HepG2 (cell line): ENCODE results near the gene C20orf204. TPM values are rescaled to one million over a fixed set of nuclear protein-coding genes. Genes with fewer than 3 reads are reported as not detected.

Experiments used
- CCDC6 ChIP-seq: sonication (generic); formaldehyde crosslinking; IDR thresholded peaks from 2 replicates; pipeline ENCODE4 v1.8.1; 2022; ENCODE audit warnings: mild to moderate bottlenecking, missing genetic modification reagents, moderate library complexity
- EED ChIP-seq: sonication (generic); formaldehyde crosslinking; IDR thresholded peaks from 2 replicates; pipeline ENCODE4 v1.5.0; 2020; ENCODE audit warnings: mild to moderate bottlenecking, missing genetic modification reagents
- MED1 ChIP-seq: sonication (generic); formaldehyde crosslinking; IDR thresholded peaks from 2 replicates; pipeline ENCODE4 v1.4.0; 2020; ENCODE audit warnings: missing genetic modification reagents
- MTF1 ChIP-seq: sonication (generic); formaldehyde crosslinking; IDR thresholded peaks from 2 replicates; pipeline ENCODE4 v1.5.0; 2020; ENCODE audit warnings: missing genetic modification reagents
- SRSF1 ChIP-seq: fragments of 200-400 bp; formaldehyde crosslinking; optimal IDR thresholded peaks from 2 replicates; pipeline ENCODE3; 2017; ENCODE audit warnings: mild to moderate bottlenecking, low read depth, low read length, moderate library complexity
- SRY ChIP-seq: sonication (generic); formaldehyde crosslinking; IDR thresholded peaks from 2 replicates; pipeline ENCODE4 v1.8.0; 2022; ENCODE audit warnings: mild to moderate bottlenecking, missing genetic modification reagents
- ZBTB20 ChIP-seq: sonication (generic); formaldehyde crosslinking; IDR thresholded peaks from 2 replicates; pipeline ENCODE4 v1.8.1; 2023; ENCODE audit warnings: missing genetic modification reagents, low read depth, mild to moderate bottlenecking, borderline replicate concordance
- ZBTB7B ChIP-seq: sonication (generic); formaldehyde crosslinking; IDR thresholded peaks from 2 replicates; pipeline ENCODE4 v1.4.0; 2020; ENCODE audit warnings: missing genetic modification reagents
- ZFP41 ChIP-seq: sonication (generic); formaldehyde crosslinking; IDR thresholded peaks from 2 replicates; pipeline ENCODE4 v1.4.0; 2020; ENCODE audit warnings: mild to moderate bottlenecking, missing genetic modification reagents, borderline replicate concordance
- ZNF253 ChIP-seq: sonication (generic); formaldehyde crosslinking; IDR thresholded peaks from 2 replicates; pipeline ENCODE4 v1.8.0; 2022; ENCODE audit warnings: mild to moderate bottlenecking, missing genetic modification reagents, borderline replicate concordance
- ZNF879 ChIP-seq: sonication (generic); formaldehyde crosslinking; IDR thresholded peaks from 2 replicates; pipeline ENCODE4 v1.8.1; 2023; ENCODE audit warnings: missing genetic modification reagents
- polyA plus RNA-seq, 8 experiments: library from polyadenylated mRNA; depleted of rRNA in 3 of 8; stranded (reverse) in 7 of 8; unstranded in 1 of 8; fragments of >200 nt; fragmentation: Illumina TruSeq in 4 of 8; extraction: Trizol in 4 of 8; gene quantifications; 2 replicates each; pipeline versions ENCODE4 v1.2.1 to v1.2.3, GENCODE V29; 2011 to 2016; ENCODE audit warnings: low read depth in 4 of 8, missing spikeins in 1 of 8, mixed read lengths in 1 of 8; ENCODE audit not compliant: insufficient read depth in 1 of 8
- total RNA-seq, 5 experiments: library from RNA; depleted of rRNA; stranded (reverse); fragments of >200 nt; fragmentation: Illumina TruSeq; extraction: Trizol; gene quantifications; 2 replicates each; pipeline ENCODE4 v1.2.3, GENCODE V29; 2016; ENCODE audit warnings: low read depth in 1 of 5
- TF ChIP-seq, protein P1 (sequence below): IDR thresholded peaks from 2 replicates; pipeline ENCODE4 v1.6.1; 2016; ENCODE audit warnings: low read depth, borderline replicate concordance
- TF ChIP-seq, protein P2 (sequence below): sonication (generic); formaldehyde crosslinking; IDR thresholded peaks from 2 replicates; pipeline ENCODE4 v1.5.0; 2020; ENCODE audit warnings: mild to moderate bottlenecking, missing genetic modification reagents, borderline replicate concordance
- TF ChIP-seq, protein P3 (sequence below): sonication (generic); formaldehyde crosslinking; IDR thresholded peaks from 2 replicates; pipeline ENCODE4 v1.5.0; 2020; ENCODE audit warnings: mild to moderate bottlenecking, missing genetic modification reagents, borderline replicate concordance

C20orf204 gene
- total and polyA plus RNA-seq, 2 of the 13 experiments (the other 11 are each of a cell fraction or from before 2014, with no cell fraction given): 22.1 to 80.0 TPM

DNA sequence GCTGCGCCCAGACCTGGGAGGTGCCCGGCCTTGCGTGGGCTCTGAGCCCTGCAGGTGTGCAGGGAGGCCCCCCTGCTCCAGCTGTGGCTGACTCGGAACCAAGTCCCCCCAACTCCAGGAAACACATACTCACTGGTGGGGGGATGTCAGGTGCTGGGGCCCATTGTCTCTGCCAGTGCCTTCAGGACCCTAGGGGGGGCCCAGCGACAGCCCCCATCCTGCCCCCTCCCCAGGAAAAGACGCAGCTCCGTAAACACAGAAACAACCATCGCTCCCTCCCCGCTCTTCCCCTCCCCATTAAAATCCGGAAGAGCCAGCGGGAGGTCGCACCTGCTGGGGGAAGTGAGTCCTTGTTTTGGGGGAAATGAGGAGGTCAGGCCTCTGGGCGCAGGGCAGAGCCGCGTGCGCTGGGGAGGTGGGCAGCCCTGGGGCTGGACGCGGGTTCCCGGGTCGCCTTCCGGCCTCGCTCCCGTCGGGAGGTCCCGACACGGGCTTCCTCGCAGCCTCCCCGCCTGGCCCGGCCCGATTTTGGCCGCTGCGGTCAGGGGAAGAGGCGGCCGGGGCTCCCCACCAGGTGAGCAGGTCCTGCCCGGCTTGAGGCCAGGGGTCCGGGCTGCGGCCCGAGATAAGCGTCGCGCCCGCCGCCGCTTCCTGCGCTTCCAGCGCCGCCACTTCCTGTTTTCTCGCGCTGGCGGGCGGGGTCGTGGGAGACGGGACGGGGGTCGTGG lies 6.2 kb downstream of the C20orf204 start (continued):
- TF ChIP-seq ZBTB20 (CRISPR knock-in tag) (0 out of 2 replicates have a peak, but pooled peaks have one; percentile 13), MTF1 (0 out of 2 replicates have a peak, but pooled peaks have one; percentile 27), SRY (peak; percentile 77; the same call in 1 of the 2 replicates), ZNF879 (CRISPR knock-in tag) (peak; percentile 75; the same call in 1 of the 2 replicates), SRSF1 (peak; percentile 99), ZFP41 (peak; percentile 85; the same call in 1 of the 2 replicates), CCDC6 (CRISPR knock-in tag) (peak; percentile 46; the same call in 1 of the 2 replicates), ZBTB7B (CRISPR knock-in tag) (peak; percentile 79), ZNF253 (0 out of 2 replicates have a peak, but pooled peaks have one; percentile 73), EED (peak; percentile 66; the same call in 1 of the 2 replicates), MED1 (peak; percentile 32; the same call in 1 of the 2 replicates)
- TF ChIP-seq, protein P1, sequence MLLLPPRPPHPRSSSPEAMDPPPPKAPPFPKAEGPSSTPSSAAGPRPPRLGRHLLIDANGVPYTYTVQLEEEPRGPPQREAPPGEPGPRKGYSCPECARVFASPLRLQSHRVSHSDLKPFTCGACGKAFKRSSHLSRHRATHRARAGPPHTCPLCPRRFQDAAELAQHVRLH (CRISPR knock-in tag): peak; percentile 17; the same call in 1 of the 2 replicates
- TF ChIP-seq, protein P2, sequence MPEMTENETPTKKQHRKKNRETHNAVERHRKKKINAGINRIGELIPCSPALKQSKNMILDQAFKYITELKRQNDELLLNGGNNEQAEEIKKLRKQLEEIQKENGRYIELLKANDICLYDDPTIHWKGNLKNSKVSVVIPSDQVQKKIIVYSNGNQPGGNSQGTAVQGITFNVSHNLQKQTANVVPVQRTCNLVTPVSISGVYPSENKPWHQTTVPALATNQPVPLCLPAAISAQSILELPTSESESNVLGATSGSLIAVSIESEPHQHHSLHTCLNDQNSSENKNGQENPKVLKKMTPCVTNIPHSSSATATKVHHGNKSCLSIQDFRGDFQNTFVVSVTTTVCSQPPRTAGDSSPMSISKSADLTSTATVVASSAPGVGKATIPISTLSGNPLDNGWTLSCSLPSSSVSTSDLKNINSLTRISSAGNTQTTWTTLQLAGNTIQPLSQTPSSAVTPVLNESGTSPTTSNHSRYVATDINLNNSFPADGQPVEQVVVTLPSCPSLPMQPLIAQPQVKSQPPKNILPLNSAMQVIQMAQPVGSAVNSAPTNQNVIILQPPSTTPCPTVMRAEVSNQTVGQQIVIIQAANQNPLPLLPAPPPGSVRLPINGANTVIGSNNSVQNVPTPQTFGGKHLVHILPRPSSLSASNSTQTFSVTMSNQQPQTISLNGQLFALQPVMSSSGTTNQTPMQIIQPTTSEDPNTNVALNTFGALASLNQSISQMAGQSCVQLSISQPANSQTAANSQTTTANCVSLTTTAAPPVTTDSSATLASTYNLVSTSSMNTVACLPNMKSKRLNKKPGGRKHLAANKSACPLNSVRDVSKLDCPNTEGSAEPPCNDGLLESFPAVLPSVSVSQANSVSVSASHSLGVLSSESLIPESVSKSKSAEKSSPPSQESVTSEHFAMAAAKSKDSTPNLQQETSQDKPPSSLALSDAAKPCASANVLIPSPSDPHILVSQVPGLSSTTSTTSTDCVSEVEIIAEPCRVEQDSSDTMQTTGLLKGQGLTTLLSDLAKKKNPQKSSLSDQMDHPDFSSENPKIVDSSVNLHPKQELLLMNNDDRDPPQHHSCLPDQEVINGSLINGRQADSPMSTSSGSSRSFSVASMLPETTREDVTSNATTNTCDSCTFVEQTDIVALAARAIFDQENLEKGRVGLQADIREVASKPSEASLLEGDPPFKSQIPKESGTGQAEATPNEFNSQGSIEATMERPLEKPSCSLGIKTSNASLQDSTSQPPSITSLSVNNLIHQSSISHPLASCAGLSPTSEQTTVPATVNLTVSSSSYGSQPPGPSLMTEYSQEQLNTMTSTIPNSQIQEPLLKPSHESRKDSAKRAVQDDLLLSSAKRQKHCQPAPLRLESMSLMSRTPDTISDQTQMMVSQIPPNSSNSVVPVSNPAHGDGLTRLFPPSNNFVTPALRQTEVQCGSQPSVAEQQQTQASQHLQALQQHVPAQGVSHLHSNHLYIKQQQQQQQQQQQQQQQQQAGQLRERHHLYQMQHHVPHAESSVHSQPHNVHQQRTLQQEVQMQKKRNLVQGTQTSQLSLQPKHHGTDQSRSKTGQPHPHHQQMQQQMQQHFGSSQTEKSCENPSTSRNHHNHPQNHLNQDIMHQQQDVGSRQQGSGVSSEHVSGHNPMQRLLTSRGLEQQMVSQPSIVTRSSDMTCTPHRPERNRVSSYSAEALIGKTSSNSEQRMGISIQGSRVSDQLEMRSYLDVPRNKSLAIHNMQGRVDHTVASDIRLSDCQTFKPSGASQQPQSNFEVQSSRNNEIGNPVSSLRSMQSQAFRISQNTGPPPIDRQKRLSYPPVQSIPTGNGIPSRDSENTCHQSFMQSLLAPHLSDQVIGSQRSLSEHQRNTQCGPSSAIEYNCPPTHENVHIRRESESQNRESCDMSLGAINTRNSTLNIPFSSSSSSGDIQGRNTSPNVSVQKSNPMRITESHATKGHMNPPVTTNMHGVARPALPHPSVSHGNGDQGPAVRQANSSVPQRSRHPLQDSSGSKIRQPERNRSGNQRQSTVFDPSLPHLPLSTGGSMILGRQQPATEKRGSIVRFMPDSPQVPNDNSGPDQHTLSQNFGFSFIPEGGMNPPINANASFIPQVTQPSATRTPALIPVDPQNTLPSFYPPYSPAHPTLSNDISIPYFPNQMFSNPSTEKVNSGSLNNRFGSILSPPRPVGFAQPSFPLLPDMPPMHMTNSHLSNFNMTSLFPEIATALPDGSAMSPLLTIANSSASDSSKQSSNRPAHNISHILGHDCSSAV: no peak
- TF ChIP-seq, protein P3, sequence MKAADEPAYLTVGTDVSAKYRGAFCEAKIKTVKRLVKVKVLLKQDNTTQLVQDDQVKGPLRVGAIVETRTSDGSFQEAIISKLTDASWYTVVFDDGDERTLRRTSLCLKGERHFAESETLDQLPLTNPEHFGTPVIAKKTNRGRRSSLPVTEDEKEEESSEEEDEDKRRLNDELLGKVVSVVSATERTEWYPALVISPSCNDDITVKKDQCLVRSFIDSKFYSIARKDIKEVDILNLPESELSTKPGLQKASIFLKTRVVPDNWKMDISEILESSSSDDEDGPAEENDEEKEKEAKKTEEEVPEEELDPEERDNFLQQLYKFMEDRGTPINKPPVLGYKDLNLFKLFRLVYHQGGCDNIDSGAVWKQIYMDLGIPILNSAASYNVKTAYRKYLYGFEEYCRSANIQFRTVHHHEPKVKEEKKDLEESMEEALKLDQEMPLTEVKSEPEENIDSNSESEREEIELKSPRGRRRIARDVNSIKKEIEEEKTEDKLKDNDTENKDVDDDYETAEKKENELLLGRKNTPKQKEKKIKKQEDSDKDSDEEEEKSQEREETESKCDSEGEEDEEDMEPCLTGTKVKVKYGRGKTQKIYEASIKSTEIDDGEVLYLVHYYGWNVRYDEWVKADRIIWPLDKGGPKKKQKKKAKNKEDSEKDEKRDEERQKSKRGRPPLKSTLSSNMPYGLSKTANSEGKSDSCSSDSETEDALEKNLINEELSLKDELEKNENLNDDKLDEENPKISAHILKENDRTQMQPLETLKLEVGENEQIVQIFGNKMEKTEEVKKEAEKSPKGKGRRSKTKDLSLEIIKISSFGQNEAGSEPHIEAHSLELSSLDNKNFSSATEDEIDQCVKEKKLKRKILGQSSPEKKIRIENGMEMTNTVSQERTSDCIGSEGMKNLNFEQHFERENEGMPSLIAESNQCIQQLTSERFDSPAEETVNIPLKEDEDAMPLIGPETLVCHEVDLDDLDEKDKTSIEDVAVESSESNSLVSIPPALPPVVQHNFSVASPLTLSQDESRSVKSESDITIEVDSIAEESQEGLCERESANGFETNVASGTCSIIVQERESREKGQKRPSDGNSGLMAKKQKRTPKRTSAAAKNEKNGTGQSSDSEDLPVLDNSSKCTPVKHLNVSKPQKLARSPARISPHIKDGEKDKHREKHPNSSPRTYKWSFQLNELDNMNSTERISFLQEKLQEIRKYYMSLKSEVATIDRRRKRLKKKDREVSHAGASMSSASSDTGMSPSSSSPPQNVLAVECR (CRISPR knock-in tag): peak; percentile 74
